ENCODE measurements around the gene LILRB5.

GRCh38 chr19:54279406-54279962, 22.4 kb upstream of the LILRB5 start:
- no peak for TF ChIP-seq CTCF (IDR thresholded peaks at IDR 0.05)
- no peak for TF ChIP-seq POLR2AphosphoS5 (IDR thresholded peaks at IDR 0.05)
- TF ChIP-seq POLR2A (IDR thresholded peaks at IDR 0.05) = no peak
- no peak for TF ChIP-seq EP300 (IDR thresholded peaks at IDR 0.05)

Measured in gastroesophageal sphincter (tissue), 3 donors.